DOHH2 (cell line): ENCODE measurements around the gene RPAP3.

Source experiments
- H3F3A ChIP-seq: fragments of 200-600 bp; sonication (generic), shearing (Covaris generic); 2 replicates; pipeline ENCODE4 v1.6.0; 2016; ENCODE audit warnings: antibody characterized with exemption, mild to moderate bottlenecking; ENCODE audit not compliant: control insufficient read depth, insufficient read depth
- H3K27ac ChIP-seq: fragments of 200-600 bp; sonication (generic); 2 replicates; pipeline ENCODE4 v1.5.1; 2014; ENCODE audit warnings: low read depth, mild to moderate bottlenecking, low read length, moderate library complexity
- H3K27me3 ChIP-seq: fragments of 200-600 bp; sonication (generic); 2 replicates; pipeline ENCODE4 v1.6.1; 2014; ENCODE audit warnings: mild to moderate bottlenecking, low read length, mixed read lengths; ENCODE audit not compliant: control insufficient read depth
- H3K36me3 ChIP-seq: fragments of 200-600 bp; sonication (generic); 2 replicates; pipeline ENCODE4 v1.6.1; 2014; ENCODE audit warnings: mild to moderate bottlenecking, low read length, moderate library complexity, mixed read lengths; ENCODE audit not compliant: control insufficient read depth
- H3K4me1 ChIP-seq: fragments of 200-600 bp; sonication (generic); 2 replicates; pipeline ENCODE4 v1.6.1; 2014; ENCODE audit warnings: mild to moderate bottlenecking, low read length, mixed read lengths; ENCODE audit not compliant: control insufficient read depth
- H3K4me2 ChIP-seq: fragments of 200-600 bp; sonication (generic); 2 replicates; pipeline ENCODE4 v1.6.0; 2014; ENCODE audit warnings: mild to moderate bottlenecking, low read length, moderate library complexity
- H3K4me3 ChIP-seq: fragments of 200-600 bp; sonication (generic); 2 replicates; pipeline ENCODE4 v1.5.1; 2014; ENCODE audit warnings: mild to moderate bottlenecking, low read length, mixed read lengths
- H3K79me2 ChIP-seq: fragments of 200-600 bp; sonication (generic); 2 replicates; pipeline ENCODE4 v1.6.1; 2014; ENCODE audit warnings: mild to moderate bottlenecking, low read length, mixed read lengths; ENCODE audit not compliant: control insufficient read depth
- H3K9me2 ChIP-seq: fragments of 200-600 bp; sonication (generic); replicated peaks from 2 replicates; pipeline ENCODE4 v1.6.1; 2014; ENCODE audit warnings: mild to moderate bottlenecking, low read length, mixed read lengths; ENCODE audit not compliant: control insufficient read depth
- H3K9me3 ChIP-seq: fragments of 200-600 bp; sonication (generic); 2 replicates; pipeline ENCODE4 v1.6.1; 2014; ENCODE audit warnings: antibody characterized with exemption, low read length, mixed read lengths; ENCODE audit not compliant: control insufficient read depth, insufficient read depth
- H4K20me1 ChIP-seq: fragments of 200-600 bp; sonication (generic); 2 replicates; pipeline ENCODE4 v1.6.0; 2014; ENCODE audit warnings: low read depth, mild to moderate bottlenecking, antibody characterized with exemption, low read length, moderate library complexity; ENCODE audit not compliant: control insufficient read depth, insufficient read depth
- EZH2phosphoT487 ChIP-seq: fragments of 200-600 bp; sonication (generic); IDR thresholded peaks from 2 replicates; pipeline ENCODE4 v1.6.1; 2017; ENCODE audit warnings: borderline replicate concordance, mild to moderate bottlenecking, antibody characterized with exemption, low read length, moderate library complexity, mixed read lengths
- TF ChIP-seq, protein P1 (sequence below): fragments of 200-600 bp; sonication (generic); IDR thresholded peaks from one replicate; pipeline ENCODE4 v1.5.1; 2014; ENCODE audit warnings: antibody characterized with exemption, mild to moderate bottlenecking, low read depth, low read length; ENCODE audit not compliant: poor library complexity, severe bottlenecking

Gene RPAP3, protein sequence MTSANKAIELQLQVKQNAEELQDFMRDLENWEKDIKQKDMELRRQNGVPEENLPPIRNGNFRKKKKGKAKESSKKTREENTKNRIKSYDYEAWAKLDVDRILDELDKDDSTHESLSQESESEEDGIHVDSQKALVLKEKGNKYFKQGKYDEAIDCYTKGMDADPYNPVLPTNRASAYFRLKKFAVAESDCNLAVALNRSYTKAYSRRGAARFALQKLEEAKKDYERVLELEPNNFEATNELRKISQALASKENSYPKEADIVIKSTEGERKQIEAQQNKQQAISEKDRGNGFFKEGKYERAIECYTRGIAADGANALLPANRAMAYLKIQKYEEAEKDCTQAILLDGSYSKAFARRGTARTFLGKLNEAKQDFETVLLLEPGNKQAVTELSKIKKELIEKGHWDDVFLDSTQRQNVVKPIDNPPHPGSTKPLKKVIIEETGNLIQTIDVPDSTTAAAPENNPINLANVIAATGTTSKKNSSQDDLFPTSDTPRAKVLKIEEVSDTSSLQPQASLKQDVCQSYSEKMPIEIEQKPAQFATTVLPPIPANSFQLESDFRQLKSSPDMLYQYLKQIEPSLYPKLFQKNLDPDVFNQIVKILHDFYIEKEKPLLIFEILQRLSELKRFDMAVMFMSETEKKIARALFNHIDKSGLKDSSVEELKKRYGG

DNA sequence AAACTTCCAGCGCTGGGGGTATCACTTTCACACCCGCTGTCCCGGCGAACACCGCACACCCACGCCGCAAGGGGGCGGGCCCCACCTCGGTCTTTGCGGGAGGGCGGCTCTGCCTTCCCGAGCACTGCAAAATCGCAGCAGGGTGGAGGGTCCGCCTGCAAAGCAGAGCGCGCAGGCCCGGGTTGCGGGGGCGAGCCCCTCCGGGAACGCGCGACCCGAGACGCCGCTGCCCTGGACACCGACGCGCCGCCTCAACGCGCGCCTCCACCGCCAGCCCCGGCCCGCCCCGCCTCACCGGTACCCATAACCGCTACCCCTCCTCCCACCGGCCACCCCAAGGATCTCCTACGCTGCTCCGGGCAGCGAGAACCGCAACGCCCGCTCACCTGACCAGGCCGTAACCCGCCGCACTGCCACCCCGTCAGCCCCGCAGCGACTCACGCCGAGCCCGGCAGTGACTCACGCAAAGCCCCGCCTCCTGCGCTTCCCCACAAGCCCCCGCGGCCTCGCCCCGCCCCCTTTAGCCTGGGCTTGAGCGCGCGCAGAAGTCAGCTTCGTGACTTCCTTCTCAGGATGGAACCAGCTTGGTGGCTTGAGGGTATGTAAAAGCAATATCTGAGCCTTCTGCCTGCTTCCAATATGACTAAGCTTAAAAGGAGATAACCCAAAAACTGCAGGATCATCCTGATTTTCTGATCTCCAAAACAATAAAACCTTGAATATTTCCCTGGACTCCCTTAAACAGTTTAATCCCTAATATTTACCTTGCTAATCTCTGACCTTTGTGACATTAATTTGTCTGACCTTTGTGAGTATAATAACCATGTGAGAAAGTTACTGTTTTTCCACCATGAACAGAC lies at the start of gene RPAP3:
Gene RPAP3 (minus strand): TSS at position 465 of the 860 bp plus-strand sequence. CDS start 3,190 bp downstream, outside the sequence.
- Histone ChIP-seq H4K20me1 (0 out of 2 replicates have a peak, but pooled peaks cover 3% of the 10 kb centered on the region), H3K27ac (peak within 1 kb of the TSS; percentile 85), H3K4me1 (peaks cover 57% of the 10 kb centered on the region), H3K9me3 (no peaks in the 10 kb centered on the region), H3K4me3 (peak within 1 kb of the TSS; percentile 78), H3K9me2 (no peaks in the 10 kb centered on the region), H3K4me2 (peak within 1 kb of the TSS; percentile 85), H3F3A (peaks cover 31% of the 10 kb centered on the region), H3K27me3 (no peaks in the 10 kb centered on the region), H3K36me3 (peaks cover 30% of the 10 kb centered on the region), H3K79me2 (peaks cover 90% of the 10 kb centered on the region)
- TF ChIP-seq EZH2phosphoT487, result no peak
- TF ChIP-seq, protein P1, sequence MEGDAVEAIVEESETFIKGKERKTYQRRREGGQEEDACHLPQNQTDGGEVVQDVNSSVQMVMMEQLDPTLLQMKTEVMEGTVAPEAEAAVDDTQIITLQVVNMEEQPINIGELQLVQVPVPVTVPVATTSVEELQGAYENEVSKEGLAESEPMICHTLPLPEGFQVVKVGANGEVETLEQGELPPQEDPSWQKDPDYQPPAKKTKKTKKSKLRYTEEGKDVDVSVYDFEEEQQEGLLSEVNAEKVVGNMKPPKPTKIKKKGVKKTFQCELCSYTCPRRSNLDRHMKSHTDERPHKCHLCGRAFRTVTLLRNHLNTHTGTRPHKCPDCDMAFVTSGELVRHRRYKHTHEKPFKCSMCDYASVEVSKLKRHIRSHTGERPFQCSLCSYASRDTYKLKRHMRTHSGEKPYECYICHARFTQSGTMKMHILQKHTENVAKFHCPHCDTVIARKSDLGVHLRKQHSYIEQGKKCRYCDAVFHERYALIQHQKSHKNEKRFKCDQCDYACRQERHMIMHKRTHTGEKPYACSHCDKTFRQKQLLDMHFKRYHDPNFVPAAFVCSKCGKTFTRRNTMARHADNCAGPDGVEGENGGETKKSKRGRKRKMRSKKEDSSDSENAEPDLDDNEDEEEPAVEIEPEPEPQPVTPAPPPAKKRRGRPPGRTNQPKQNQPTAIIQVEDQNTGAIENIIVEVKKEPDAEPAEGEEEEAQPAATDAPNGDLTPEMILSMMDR, result peak; percentile 78

DNA sequence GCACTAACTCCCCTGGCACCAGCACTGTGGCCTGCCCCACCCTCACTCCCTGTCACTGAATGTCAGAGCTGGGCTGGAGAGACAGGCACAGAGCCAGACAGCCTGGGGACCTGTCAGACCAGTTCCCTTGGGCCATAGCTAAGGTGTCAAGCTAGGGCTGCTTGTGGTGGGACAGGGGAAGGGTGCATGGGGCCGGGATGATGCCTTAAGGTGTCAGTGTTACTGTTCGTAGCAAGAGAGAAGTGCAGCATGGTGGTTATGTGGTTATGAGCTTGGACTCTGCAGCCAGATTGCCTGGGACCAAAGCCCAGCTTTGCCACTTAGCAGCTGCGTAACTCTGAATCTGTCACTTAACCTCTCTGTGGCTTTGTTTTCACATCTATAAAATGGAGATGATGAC lies 49.1 kb upstream of the RPAP3 start:
- peaks cover 37% of the 10 kb centered on the region for H3K4me1 ChIP-seq
- H3K79me2 ChIP-seq, result no peaks in the 10 kb centered on the region
- no peak overlapping the region for H3K27ac ChIP-seq
- no peaks in the 10 kb centered on the region for H4K20me1 ChIP-seq
- H3K4me2 ChIP-seq, result no peak overlapping the region
- H3K9me2 ChIP-seq, result no peaks in the 10 kb centered on the region
- H3K36me3 ChIP-seq, result no peaks in the 10 kb centered on the region
- TF ChIP-seq EZH2phosphoT487, result no peak
- TF ChIP-seq, protein P1, result no peak
- H3K27me3 ChIP-seq, result peaks cover 20% of the 10 kb centered on the region
- H3F3A ChIP-seq, result no peaks in the 10 kb centered on the region
- H3K4me3 ChIP-seq, result no peak overlapping the region
- H3K9me3 ChIP-seq, result no peaks in the 10 kb centered on the region

DNA sequence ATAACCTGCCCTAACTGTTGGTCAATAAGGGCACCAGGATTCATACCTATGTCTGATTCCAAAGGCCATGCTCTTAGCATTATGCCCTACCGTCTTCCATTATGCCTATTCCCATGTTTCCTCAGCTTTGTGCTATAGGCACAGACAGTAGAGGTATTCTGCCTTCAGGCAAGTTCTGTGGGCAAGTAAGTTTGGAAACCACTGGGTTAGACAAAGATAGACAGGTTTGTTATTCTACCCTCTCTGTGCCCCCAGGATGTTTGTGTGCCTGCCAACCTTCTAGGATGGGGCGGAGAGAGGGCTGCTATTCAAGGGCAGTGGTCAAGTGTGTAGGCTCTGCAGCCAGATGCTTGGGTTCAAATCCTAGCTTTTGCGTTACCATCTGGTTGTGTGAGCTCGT lies 48.3 kb upstream of the RPAP3 start:
- Histone ChIP-seq H3K9me3 (no peaks in the 10 kb centered on the region), H3K27ac (no peak overlapping the region), H3K9me2 (no peaks in the 10 kb centered on the region), H3F3A (no peaks in the 10 kb centered on the region), H3K4me2 (peak overlapping the region; percentile 44), H3K4me1 (peaks cover 31% of the 10 kb centered on the region), H3K36me3 (no peaks in the 10 kb centered on the region), H4K20me1 (no peaks in the 10 kb centered on the region), H3K4me3 (0 out of 2 replicates have a peak overlapping the region, but pooled peaks have one; percentile 18), H3K27me3 (peaks cover 22% of the 10 kb centered on the region), H3K79me2 (no peaks in the 10 kb centered on the region)
- TF ChIP-seq, protein P1, result no peak
- no peak for TF ChIP-seq EZH2phosphoT487
